GM19395 (cell line): Measurements from ENCODE around the gene MEF2A.
"Not testable (repeated sequence)": the region's sequence is repeated elsewhere in the genome, so short reads cannot be mapped to it uniquely, and the experiment has no call there.

Experiments used
- ATAC-seq: cut with Tn5 transposase; IDR thresholded peaks from one replicate; pipeline ENCODE4 v1.9.1; 2021; ENCODE audit warnings: mild to moderate bottlenecking, moderate library complexity; ENCODE audit not compliant: unreplicated experiment

Gene MEF2A

DNA sequence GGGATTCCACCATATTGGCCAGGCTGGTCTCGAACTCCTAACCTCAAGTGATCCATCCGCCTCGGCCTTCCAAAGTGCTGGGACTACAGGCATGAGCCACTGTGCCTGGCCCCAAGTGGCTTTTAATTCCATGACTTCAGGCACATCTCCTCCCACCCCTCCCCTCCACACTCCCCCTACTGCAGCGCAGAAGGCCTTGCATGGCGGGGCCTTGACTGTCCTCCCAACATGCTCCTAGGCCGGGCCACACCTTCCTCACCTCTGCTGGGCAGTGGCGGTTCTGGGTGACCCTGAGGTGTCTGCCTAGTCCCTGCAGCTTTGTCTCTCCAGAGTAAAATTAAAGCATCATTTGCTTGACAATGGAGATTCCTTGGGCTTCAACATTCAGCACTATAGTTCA, 160.5 kb downstream of the MEF2A start:
- ATAC-seq, result no peak

DNA sequence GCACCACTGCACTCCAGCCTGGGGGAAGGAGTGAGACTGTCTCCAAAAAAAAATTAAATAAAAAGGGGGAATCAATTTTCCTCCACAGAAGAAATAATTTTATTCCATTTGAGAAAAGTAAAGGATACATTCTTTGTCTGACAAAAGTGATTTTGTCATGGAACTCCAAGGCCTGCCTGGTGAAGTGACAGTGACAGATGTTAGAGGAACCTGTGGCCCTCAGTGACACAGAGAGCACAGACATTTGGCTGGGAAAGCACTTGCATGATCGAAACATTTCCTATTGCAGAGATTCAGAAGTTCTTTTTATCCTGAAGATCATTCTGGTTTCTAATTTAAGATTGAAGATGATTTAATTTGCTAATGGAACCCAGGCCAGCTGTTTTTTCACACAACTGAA, 161.5 kb downstream of the MEF2A start:
- no peak for ATAC-seq

DNA sequence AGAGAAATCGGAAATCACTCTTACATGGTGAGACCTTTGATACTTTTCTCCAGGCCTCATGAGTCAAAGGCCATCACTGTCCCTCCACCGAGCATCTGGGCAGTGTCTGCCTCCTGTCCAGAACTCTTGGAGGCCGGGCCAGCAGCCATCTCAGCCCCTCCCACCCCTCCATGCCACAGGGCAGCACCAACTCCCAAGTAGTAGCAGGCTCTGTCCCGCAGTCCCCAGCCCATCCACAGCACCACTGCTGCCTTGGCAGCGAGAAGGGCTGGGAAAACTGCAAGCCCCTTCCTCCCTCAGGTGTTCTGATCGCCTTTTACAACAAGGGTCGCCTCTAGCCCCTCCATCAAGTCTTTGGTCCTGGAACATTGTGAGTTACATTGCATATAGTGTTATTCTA, 161.9 kb downstream of the MEF2A start:
- no peak for ATAC-seq

DNA sequence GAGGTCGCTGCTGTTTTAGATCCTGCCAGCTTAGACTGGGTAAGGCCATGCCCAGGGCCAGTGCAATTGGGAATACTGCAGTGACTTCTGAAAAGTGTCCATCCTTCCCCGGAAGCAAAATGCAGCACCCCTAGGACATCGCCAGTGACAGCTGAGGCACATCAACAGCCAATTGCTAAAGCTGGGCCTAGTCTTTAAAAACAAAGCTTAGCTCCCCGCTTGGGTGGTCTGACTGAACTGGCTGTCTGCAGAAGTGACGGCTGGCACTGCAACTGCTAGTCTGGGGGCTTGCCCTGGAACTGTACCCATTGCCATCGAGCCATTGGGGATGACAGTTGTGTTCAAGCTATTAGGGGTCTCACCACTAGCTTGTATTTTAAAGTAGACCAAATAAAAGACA, 163.1 kb downstream of the MEF2A start:
- ATAC-seq, result no peak

DNA sequence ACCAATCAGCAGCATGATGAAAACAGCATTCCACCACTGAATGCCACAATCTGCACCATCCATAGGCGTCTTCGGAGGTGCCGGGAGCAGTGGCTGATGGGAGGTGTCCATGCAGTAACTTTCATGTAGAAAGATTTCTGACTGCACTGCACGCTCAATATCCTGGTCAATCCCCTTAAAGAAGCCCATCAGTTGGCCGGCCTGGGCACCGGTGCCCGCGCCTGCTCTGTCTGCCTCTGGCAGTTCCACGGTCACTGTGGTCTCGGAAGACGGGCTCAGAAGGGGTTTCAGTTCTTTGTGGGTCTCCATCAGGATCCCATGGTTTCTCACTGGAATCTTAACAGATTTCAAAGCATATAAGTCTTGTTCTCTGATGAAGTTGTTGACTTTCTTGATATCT, 163.5 kb downstream of the MEF2A start:
- no peak for ATAC-seq

DNA sequence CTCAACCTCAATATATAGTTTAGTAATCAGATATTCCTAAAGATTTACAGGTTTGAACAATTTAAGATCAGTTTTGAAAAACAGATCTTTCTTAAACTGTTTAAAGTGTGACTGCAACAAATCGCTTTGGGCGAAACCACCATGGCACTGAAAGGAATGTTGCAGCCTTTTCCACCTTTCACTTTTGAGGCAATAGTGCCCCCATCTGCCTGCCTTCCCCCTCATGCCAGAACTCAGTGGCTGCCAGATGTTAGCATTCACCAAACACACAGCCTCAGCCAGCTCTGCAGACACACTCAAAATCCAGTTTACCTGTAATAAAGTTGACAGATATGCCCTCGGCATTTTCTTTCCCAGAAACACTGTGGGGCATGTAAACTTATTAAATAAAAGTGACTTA, 164.1 kb downstream of the MEF2A start:
- no peak for ATAC-seq

DNA sequence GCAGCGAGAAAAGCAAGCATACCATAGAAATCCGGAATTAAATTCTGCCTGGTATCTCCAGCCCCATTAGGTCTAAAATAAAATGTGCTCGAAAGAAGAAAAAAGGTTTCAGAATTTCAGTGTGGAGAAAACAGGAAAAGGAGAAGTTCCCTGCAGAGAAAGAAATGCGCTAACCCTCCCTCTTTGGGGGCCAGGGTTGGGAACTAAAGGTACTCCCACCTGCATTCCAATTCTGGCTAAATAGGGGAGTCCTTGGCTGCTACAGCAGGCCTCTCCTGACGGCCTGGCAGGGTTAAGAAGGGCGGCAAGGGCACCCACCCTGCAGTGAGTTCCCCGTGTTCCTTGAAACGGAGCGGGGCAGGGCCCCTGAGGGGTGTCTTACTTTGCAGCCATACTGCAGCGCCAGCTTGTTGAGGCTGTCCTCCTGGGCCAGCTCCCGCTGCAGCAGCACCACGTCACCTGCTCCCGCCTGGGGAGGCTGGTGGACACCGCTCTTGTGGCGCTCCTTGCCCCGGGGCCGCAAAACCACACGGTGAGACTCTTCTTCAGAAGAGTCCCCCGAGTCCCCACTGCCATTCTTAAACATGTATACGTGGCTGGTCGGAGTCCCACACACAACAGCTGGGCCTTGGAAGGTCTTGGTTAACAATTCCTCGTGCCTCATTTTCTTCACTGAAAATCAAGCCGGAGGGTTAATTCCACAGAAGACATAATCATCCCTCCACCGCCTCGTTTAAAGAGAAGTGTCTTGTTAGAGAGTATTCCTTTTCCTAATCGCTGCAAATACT, 165.7 kb downstream of the MEF2A start:
- ATAC-seq, result no peak

DNA sequence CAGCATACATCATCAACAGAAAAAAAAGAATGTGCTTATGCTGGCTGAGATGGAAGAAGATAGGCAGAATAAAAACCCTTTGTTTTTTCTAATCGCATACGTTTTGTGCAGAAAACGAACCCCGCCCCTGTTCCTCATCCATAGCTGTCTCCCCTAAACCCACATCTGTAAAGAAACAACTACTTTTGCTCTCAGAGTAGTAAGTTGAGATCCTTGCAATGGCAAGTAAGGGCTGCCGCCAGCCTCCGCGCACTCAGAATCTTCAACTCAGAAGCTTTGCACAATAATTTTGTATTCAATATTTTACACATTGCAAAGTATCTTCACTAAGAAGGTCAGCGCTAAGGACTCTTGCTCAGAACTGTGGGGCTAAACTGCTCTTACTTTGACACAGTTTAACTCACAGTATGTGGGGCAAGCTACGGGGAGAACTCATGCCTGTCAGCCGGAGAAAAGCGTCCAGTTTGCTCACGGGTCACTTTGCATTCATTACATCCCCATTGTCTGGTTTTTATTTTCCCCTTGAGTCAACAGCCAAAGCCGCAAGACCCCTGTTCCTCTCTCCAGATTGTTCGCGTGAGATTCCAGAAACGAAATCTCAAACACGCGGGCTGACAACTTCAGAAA, 166.5 kb downstream of the MEF2A start:
- no peak for ATAC-seq

DNA sequence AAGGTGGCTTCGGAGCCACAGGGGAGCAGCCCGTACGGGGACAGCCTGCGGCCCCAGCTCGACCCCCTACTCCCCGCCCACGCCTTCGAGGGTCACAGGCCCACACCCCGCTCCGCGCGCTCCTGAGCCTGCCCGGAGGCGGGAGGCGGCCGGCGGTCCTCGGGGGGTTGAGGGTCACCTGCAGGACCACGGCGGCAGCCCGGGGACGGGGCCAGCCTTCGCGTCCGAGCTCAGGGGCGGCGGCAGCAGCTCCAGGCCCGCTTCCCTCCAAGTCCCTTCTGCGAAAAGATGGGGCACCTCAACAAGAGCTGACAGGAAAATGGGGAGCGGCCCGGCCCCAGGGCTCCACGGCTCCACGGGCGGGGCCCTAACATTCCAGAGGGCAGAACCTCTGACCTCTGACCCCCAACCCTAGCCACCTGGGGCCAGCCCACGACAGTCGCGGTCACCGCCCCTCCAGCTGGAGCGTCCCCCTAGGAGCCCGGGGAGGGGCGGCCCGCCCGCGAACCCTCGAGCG, 167.0 kb downstream of the MEF2A start:
- ATAC-seq, result peak; percentile 37

DNA sequence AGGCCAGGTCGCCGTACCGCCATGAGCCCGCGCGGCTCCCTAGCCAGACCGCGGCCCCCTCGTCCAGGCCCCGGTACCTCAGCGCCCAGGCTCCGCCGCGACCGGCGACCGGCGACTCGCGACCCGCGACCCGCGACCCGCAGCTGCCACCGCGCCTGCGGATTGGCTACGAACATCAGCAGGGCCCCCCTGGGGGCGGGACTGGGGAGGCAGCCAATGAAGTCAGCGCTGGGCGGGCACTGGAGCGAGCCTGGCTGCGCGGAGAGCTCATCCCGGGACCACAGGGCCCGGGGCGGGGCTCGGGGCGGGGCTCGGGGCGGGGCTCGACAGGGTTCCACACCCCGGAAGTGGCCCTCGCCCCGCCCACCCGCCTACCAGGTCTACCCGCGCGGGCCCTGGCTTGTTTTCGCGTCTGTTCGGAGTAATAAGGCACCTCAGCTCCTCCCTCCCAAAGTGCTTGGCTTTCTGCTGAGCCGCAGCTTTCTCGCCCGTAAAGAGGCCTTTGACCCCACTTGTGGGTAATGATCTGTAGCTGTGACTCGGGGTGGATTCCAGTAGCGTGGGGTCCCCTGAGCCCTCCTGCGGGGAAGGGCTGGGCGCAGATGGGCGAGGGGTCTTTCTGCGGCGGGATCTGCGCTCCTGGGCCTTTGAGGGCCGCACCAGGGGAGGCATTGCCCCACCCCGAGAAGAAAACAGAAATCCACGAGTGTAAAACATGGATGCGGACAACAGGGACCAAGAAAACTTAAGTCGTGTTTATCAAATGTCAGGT, 167.7 kb downstream of the MEF2A start, which contains the start of gene LYSMD4:
LYSMD4 (minus strand) TSS at position 170 of the 772 bp plus-strand sequence. CDS start 1,438 bp downstream, outside the sequence.
- peak; percentile 99 for ATAC-seq

DNA sequence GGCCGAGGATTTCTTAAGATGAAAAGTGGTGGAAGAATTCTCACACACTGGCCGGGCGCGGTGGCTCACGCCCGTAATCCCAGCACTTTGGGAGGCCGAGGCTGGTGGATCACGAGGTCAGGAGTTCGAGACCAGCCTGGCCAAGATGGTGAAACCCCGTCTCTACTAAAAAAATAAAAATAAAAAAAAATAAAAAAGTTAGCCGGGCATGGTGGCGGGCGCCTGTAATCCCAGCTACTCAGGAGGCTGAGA, 168.2 kb downstream of the MEF2A start:
- not testable (repeated sequence) for ATAC-seq

DNA sequence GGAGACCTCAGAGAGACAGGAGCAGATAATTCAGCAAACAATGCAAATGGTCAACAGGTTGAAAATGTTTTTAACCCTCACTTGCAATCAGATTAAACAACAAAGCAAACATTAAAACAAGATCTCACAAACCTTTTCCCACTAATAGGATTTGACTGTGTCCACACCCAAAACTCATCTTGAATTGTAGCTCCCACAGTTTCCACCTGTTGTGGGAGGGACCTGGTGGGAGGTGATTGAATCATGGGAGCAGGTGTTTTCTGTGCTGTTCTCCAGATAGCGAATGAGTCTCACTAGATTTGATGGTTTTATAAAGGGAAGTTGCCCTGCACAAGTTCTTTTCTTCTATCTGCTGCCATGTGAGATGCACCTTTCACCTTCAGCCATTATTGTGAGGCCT, 168.8 kb downstream of the MEF2A start:
- ATAC-seq, result no peak

DNA sequence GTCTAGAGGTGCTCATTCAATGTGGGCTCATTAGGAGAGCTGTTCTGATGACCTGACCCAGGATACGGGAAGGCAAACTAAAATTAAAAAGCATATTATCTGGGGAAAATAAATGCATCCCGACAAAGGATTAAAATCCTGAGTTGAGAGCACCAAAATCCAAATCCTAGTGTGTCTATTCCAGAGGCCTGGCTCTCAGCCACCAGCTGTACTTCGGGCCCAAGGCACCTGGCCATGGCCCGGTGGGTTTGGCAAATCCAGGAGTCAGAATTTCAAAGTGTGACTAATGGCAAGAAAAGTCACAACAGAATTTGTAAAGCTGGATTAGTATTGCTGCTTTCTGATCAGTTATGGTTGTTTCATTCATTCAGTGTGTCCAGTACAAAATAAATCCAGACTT, 170.1 kb downstream of the MEF2A start:
- ATAC-seq, result no peak

DNA sequence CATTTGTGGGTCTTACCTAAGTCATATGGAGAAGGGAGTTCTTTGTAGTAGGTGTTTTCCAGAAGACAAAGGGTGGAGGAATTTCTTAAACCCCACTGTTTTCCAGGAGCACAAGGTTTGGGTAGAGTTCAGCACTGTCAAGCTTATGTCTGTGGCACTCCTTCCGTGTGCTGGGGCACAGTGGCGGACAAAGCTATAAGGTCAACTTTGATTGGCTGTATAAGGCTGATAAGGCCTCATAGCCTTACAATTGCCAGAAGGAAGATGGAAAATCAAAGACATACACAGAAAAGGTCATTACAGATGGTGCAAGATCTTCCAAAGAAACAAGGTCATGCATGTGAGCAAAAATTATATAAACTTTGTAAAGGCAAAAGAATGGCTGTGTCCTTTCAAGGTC, 170.9 kb downstream of the MEF2A start:
- ATAC-seq, result no peak

DNA sequence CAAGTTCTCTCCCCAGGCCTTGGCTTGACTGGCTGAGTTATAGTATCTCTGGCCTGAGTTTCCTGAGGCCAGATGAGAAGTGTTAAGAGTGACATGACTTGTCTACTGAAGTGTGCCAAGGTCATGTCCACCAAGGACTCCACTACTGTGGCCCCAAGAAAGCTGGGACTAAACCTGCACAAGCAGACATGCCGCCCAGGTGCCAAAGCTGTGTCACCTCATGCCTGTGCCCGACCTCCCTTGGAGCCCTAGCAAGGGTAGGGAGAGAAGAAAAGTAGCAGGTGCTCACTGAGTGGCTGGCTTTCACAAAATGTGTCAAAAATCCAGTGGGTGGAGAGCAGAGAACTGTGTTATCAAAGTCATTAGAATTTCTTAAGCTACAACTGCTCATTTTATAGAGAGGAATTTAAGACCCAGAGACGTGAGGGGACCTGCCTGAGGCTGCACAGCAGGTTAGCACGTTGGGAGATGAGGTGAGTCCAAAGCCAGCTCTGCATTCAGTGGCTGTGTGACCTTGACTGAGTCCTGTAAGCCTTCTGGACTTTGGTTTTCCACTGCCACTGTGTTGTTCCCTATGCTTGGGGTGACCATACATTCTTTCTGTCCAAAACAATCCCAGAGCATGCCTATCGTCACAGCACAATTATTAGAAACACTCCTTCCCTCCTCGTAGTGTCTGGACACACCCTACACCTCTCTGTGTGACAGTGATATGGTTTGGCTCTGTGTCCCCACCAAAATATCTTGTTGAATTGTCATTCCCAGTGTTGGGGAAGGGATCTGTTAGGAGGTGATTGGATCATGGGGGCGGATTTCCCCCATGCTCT, 172.4 kb downstream of the MEF2A start:
- no peak for ATAC-seq

DNA sequence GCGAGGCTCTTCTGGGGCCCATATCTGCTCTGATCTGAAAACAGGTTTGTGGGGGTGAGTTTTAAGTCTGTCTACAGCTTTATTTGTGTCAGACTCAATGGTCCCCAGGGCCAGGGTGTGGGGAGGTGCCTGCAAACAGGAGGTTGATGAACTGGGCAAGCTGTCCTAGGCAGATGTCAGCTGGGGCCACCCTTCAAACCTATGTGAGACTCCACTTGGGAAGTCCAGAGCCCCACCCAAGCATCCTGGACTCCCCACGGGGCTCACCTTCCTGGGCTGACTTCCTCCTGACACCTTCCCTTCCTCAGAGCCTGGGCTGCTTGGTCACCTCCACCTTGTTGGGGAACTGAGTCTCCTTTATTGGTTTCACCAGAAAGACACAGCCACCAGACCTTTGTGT, 176.1 kb downstream of the MEF2A start:
- no peak for ATAC-seq

DNA sequence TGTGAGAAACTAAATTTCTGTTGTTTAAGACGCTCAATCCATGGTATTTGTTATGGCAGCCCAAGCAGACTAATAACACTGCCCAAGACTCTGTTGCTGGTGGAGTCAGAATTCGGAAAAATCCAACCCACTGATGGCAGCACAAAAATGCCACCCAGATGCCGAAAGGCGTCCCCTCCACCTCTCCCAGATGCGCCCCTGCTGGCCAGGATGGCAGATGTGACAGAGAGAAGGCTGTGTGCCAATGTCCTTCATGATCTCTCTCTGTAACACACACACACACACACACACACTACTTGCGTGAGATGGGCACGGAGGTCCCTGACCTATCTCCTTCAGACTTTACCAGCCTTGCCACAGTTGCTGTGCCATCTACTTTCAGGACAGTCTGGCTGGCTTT, 178.4 kb downstream of the MEF2A start:
- ATAC-seq, result no peak

DNA sequence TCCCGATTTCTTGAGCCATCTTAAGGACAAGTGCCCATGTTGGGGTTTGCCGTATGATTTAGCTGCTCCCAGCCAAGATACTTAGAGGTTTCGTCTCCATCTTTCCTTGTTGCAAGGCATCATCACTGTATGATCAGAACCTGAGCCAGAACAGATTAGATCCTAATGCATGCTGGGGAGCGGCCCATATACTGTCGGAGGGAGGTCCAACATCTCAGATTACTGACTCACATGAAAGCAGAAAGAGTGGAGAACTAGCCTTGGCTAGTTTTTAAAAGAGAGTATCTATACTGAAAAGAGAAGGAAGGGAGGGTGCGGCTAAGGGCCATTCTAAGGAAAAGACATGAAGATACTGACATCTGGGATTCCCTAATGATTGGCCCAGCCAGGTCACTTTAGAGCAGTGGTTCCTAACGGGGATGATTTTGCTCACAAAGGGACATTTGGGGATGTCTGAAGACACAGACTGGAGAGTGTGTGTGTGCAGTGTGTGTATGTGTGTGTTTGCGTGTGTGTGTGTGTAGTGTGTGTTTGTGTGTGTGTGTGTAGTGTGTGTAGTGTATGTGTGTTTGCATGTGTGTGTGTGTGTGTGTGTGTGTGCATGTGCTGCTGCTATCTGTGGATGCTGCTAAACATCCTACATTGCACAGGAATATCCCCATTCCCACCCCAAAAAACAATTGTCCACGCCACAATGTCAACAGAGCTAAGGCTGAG, 179.7 kb downstream of the MEF2A start:
- ATAC-seq, result no peak

DNA sequence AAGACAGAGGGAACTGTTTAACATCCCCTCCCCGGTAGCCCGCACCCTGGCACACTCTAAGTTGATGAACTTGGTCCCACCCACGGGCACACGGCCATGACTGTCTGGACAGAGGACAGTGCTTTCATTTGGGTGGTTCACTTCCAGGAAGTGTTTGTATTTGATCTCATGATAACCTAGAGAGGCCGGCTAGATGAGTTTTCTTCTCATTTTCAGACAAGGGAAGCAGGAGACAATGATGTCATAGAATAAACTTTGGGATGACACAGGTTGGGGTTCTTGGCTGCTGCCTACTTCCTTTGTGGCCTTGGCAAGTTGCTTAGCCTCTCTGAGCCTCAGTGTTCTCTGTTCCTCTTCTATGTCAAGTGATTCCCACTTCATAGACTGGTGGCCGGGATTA, 183.6 kb downstream of the MEF2A start:
- ATAC-seq, result no peak

DNA sequence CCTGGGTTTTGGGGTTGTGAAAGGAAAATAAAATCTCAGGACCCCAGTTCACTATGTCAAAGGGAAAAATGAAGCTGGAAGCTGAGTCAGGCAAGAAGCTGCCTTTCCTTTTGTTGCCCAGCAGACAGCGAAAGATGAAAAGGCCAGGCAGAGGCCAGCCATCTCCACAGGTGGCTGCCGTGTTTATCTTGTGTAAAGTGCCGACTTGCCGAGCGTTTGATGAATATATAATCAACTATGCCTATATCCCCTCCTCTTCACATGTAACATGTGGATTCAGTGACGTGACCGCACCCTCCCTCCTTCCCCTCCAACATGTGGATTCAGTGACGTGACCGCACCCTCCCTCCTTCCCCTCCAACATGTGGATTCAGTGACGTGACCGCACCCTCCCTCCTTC, 184.5 kb downstream of the MEF2A start:
- not testable (repeated sequence) for ATAC-seq
